SK-N-SH treated with all-trans-retinoic acid at 6 μM for 48 hours (cell line): Measurements from ENCODE around the gene VAV1.

Experiments
- ATAC-seq: fragments of 200-7000 bp; cut with Tn5 transposase; 3 replicates; pipeline ENCODE4 v1.9.1; 2020; ENCODE audit warnings: mild to moderate bottlenecking, moderate library complexity
- ARNTL ChIP-seq: fragments of 450-650 bp; formaldehyde crosslinking; IDR thresholded peaks from 2 replicates; pipeline ENCODE4 v1.5.0; 2020; ENCODE audit warnings: low read depth, mild to moderate bottlenecking, moderate library complexity, borderline replicate concordance
- BACH2 ChIP-seq: fragments of 250-450 bp; sonication (Bioruptor Pico); IDR thresholded peaks from 2 replicates; pipeline ENCODE4 v1.9.0; 2021; ENCODE audit warnings: mild to moderate bottlenecking, borderline replicate concordance
- CSDC2 ChIP-seq: fragments of 250-450 bp; sonication (Bioruptor Pico); IDR thresholded peaks from 2 replicates; pipeline ENCODE4 v1.5.0; 2020; ENCODE audit warnings: mild to moderate bottlenecking, moderate library complexity
- CSRNP3 ChIP-seq: fragments of 250-450 bp; sonication (Bioruptor Pico); IDR thresholded peaks from 2 replicates; pipeline ENCODE4 v1.5.1; 2021; ENCODE audit warnings: mild to moderate bottlenecking, moderate library complexity
- ESRRG ChIP-seq: fragments of 250-450 bp; sonication (Bioruptor Pico); IDR thresholded peaks from 2 replicates; pipeline ENCODE4 v1.6.1; 2021; ENCODE audit warnings: mild to moderate bottlenecking
- ISL1 ChIP-seq: fragments of 250-450 bp; sonication (Bioruptor Pico); IDR thresholded peaks from 2 replicates; pipeline ENCODE4 v2.1.2; 2022; ENCODE audit warnings: mild to moderate bottlenecking, moderate library complexity
- OSR1 ChIP-seq: fragments of 250-450 bp; sonication (Bioruptor Pico); IDR thresholded peaks from 2 replicates; pipeline ENCODE4 v1.8.0; 2022; ENCODE audit warnings: moderate library complexity, mild to moderate bottlenecking, inconsistent platforms
- PATZ1 ChIP-seq: fragments of 250-450 bp; sonication (Bioruptor Pico); IDR thresholded peaks from 2 replicates; pipeline ENCODE4 v1.8.0; 2020; ENCODE audit warnings: mild to moderate bottlenecking, moderate library complexity, borderline replicate concordance
- PPARA ChIP-seq: fragments of 250-450 bp; sonication (Bioruptor Pico); IDR thresholded peaks from 2 replicates; pipeline ENCODE4 v1.5.0; 2020; ENCODE audit warnings: mild to moderate bottlenecking, borderline replicate concordance
- RARB ChIP-seq: fragments of 250-450 bp; sonication (Bioruptor Pico); IDR thresholded peaks from 2 replicates; pipeline ENCODE4 v1.8.0; 2021; ENCODE audit warnings: mild to moderate bottlenecking, moderate library complexity
- TCF4 ChIP-seq: fragments of 250-450 bp; sonication (Bioruptor Pico); IDR thresholded peaks from 2 replicates; pipeline ENCODE4 v1.8.0; 2021; ENCODE audit warnings: mild to moderate bottlenecking, moderate library complexity, borderline replicate concordance
- TOX ChIP-seq: fragments of 250-450 bp; sonication (Bioruptor Pico); IDR thresholded peaks from 2 replicates; pipeline ENCODE4 v1.8.0; 2021; ENCODE audit warnings: mild to moderate bottlenecking, moderate library complexity, borderline replicate concordance
- TSHZ2 ChIP-seq: fragments of 250-450 bp; sonication (Bioruptor Pico); IDR thresholded peaks from 2 replicates; pipeline ENCODE4 v1.5.0; 2020; ENCODE audit warnings: mild to moderate bottlenecking, moderate library complexity
- ZC3H10 ChIP-seq: fragments of 250-450 bp; sonication (Bioruptor Pico); IDR thresholded peaks from 2 replicates; pipeline ENCODE4 v1.5.1; 2021; ENCODE audit warnings: mild to moderate bottlenecking, moderate library complexity
- ZFP3 ChIP-seq: fragments of 250-450 bp; sonication (Bioruptor Pico); IDR thresholded peaks from 2 replicates; pipeline ENCODE4 v1.5.0; 2020; ENCODE audit warnings: mild to moderate bottlenecking, moderate library complexity
- ZFP30 ChIP-seq: fragments of 450-650 bp; formaldehyde crosslinking; IDR thresholded peaks from 2 replicates; pipeline ENCODE4 v1.5.0; 2022; ENCODE audit warnings: mild to moderate bottlenecking, moderate library complexity
- ZNF565 ChIP-seq: fragments of 450-650 bp; formaldehyde crosslinking; conservative IDR thresholded peaks from 2 replicates; pipeline ENCODE4 v1.5.0; 2020; ENCODE audit warnings: low read depth, mild to moderate bottlenecking, moderate library complexity
- ZNF70 ChIP-seq: fragments of 450-650 bp; formaldehyde crosslinking; IDR thresholded peaks from 2 replicates; pipeline ENCODE4 v1.5.0; 2020; ENCODE audit warnings: mild to moderate bottlenecking, moderate library complexity
- ZNF8 ChIP-seq: fragments of 450-650 bp; formaldehyde crosslinking; IDR thresholded peaks from 2 replicates; pipeline ENCODE4 v1.5.0; 2020; ENCODE audit warnings: mild to moderate bottlenecking, moderate library complexity
- TF ChIP-seq, protein P1 (sequence below): fragments of 250-450 bp; sonication (Bioruptor Pico); IDR thresholded peaks from 2 replicates; pipeline ENCODE4 v1.5.1; 2020; ENCODE audit warnings: low read depth, mild to moderate bottlenecking, moderate library complexity
- TF ChIP-seq, protein P2 (sequence below): fragments of 250-450 bp; sonication (Bioruptor Pico); IDR thresholded peaks from 2 replicates; pipeline ENCODE4 v1.8.0; 2021; ENCODE audit warnings: low read depth, mild to moderate bottlenecking, moderate library complexity, borderline replicate concordance

Gene VAV1

DNA sequence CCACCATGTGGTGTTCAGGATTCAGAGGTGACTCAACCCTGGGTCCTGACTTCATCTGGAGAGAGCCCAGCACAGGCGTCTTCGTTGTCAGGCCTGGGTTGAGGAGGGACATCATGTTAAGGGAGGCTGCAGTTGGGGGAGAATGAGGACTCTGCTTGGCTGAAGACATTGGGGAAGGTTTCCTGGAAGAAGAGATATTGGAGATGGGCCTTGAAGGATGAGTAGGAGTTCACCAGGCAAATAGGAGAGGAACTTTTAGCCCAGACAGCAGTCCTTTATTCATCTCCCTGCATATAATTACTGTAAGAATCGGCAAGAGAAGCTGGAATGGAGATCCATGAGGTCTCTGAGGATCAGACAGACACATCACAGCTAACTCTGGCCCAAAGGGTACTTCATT lies 38.9 kb downstream of the VAV1 start:
- TF ChIP-seq ZFP3 (CRISPR knock-in tag) (peak; percentile 89), CSRNP3 (CRISPR knock-in tag) (no peak)
- no peak for ATAC-seq

GRCh38 chr19:6811906-6812305 lies 39.4 kb downstream of the VAV1 start:
- peak; percentile 99 for ATAC-seq
- TF ChIP-seq RARB (no peak), ZNF70 (CRISPR knock-in tag) (no peak), ZNF565 (CRISPR knock-in tag) (no peak), ZNF8 (no peak), ZFP30 (CRISPR knock-in tag) (no peak), TCF4 (CRISPR knock-in tag) (no peak), PATZ1 (CRISPR knock-in tag) (no peak), ESRRG (CRISPR knock-in tag) (no peak), TSHZ2 (CRISPR knock-in tag) (no peak), ARNTL (CRISPR knock-in tag) (no peak), ZC3H10 (CRISPR knock-in tag) (no peak), PPARA (CRISPR knock-in tag) (no peak), ZFP3 (CRISPR knock-in tag) (no peak), ISL1 (no peak), CSRNP3 (CRISPR knock-in tag) (no peak), BACH2 (CRISPR knock-in tag) (no peak), TOX (CRISPR knock-in tag) (no peak), CSDC2 (CRISPR knock-in tag) (no peak)
- TF ChIP-seq, protein P1, sequence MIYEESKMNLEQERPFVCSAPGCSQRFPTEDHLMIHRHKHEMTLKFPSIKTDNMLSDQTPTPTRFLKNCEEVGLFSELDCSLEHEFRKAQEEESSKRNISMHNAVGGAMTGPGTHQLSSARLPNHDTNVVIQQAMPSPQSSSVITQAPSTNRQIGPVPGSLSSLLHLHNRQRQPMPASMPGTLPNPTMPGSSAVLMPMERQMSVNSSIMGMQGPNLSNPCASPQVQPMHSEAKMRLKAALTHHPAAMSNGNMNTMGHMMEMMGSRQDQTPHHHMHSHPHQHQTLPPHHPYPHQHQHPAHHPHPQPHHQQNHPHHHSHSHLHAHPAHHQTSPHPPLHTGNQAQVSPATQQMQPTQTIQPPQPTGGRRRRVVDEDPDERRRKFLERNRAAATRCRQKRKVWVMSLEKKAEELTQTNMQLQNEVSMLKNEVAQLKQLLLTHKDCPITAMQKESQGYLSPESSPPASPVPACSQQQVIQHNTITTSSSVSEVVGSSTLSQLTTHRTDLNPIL (CRISPR knock-in tag): no peak
- TF ChIP-seq, protein P2, sequence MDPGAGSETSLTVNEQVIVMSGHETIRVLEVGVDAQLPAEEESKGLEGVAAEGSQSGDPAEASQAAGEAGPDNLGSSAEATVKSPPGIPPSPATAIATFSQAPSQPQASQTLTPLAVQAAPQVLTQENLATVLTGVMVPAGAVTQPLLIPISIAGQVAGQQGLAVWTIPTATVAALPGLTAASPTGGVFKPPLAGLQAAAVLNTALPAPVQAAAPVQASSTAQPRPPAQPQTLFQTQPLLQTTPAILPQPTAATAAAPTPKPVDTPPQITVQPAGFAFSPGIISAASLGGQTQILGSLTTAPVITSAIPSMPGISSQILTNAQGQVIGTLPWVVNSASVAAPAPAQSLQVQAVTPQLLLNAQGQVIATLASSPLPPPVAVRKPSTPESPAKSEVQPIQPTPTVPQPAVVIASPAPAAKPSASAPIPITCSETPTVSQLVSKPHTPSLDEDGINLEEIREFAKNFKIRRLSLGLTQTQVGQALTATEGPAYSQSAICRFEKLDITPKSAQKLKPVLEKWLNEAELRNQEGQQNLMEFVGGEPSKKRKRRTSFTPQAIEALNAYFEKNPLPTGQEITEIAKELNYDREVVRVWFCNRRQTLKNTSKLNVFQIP (CRISPR knock-in tag): no peak

DNA sequence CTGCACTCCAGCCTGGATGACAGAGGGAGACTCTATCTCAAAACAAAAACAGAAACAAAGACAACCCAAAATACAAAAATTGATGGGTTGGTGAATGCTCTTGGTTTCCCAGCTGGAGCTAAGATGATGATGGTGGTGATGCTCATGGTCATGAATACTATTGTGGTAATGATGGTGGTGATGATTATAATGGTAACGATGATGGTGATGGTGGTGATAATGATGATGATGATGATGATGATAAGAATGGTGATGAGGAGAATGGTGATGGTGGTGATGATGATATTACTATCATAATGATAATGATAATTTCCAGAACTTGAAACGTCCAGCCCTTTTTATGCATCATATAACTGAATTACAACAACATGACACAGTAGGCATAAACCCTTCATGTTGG lies 40.1 kb downstream of the VAV1 start:
- ATAC-seq: no peak
- TF ChIP-seq OSR1 (CRISPR knock-in tag) (no peak), ISL1 (no peak), ZFP3 (CRISPR knock-in tag) (no peak), ESRRG (CRISPR knock-in tag) (no peak), ZNF70 (CRISPR knock-in tag) (no peak), PATZ1 (CRISPR knock-in tag) (no peak), ZC3H10 (CRISPR knock-in tag) (no peak)
- TF ChIP-seq, protein P2 (CRISPR knock-in tag): no peak
- TF ChIP-seq, protein P1 (CRISPR knock-in tag): no peak
